ENCODE results near the gene ISG15. TPM values are rescaled to one million over a fixed set of nuclear protein-coding genes. Genes with fewer than 3 reads are reported as not detected.

ISG15 gene
- total and polyA plus RNA-seq, 12 donors, result 1.7 to 308 (median 24.3) TPM

DNA sequence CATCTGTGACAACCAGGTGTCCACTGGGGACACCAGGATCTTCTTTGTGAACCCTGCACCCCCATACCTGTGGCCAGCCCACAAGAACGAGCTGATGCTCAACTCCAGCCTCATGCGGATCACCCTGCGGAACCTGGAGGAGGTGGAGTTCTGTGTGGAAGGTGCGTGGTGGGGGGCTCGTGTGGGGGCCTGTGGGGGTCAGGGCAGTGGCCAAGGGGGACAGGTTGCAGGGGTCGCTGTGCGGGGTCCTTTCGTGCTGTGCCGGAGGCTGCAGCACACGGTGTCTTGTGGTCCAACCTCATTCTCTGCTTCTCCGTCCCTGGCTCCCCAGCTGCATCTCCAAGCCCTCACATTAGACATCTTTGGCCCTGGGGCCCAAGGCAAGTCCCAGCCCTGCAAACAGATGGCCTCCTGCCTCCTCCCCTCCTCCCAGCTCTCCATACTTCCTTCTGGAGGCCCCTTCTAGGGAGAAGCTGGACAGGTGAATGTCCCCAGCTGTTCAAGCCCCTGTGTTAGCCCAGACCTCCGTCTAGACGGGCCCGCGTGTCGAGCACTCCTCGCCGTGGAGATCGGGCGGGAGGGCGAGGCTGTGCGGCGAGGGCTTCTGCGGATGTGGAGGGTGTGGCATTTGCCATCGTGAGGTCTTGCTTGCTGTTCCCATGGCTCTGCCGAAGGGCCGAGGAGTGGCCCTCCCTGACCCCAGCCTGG is 9.2 kb downstream of the ISG15 start:
- Histone ChIP-seq H3K4me3 (no peak overlapping the region), H3K9me3 (replicated peaks in 1 of 3) (no peaks in the 10 kb centered on the region), H3K27me3 (peaks cover 13% of the 10 kb centered on the region), H3K36me3 (replicated peaks in 1 of 2) (no peaks in the 10 kb centered on the region), H3K27ac (no peak overlapping the region), H3K4me1 (replicated peaks in 1 of 2) (peaks cover 12 to 16% of the 10 kb centered on the region in 2 donors)
- WGBS, 4 donors, result 71 to 90% (median 85%) methylated on average over 6 to 27 of the region's 27 CpGs
- DNase-seq, result no peak
- intact Hi-C loops (cut with DNase I), result no loop called here
- TF ChIP-seq POLR2A (IDR thresholded peaks at IDR 0.05) (no peak), CTCF (IDR thresholded peaks at IDR 0.05) (no peak)

DNA sequence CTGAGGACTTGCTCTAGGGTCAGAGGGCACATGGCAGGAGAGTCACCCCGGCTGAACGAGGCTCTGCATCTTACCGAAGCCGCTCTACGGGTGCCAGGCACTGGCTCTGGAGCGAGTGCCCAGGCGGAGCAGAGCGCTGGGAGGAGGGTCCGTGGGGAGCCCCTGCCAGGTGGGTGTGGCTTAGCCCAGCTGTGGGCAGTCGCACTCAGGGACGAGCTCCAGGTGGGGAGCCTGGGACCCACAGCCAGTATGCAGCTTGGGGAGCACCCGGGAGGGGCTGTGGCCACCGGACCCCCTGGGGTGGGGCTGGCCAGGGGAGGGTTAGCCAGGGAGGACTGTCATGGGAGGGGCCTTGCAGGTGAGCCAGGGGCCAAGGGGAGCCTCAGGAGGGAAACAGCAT is 10.4 kb downstream of the ISG15 start:
- TF ChIP-seq CTCF (IDR thresholded peaks at IDR 0.05), result no peak
- no peak for TF ChIP-seq POLR2A (IDR thresholded peaks at IDR 0.05)
- 60 to 76% (median 72%) methylated on average over 4 to 13 of the region's 13 CpGs for WGBS, 4 donors
- Histone ChIP-seq H3K27me3 (peaks cover 13% of the 10 kb centered on the region), H3K4me1 (replicated peaks in 1 of 2) (peaks cover 12 to 16% of the 10 kb centered on the region in 2 donors), H3K36me3 (replicated peaks in 1 of 2) (no peaks in the 10 kb centered on the region), H3K4me3 (no peak overlapping the region), H3K27ac (no peak overlapping the region), H3K9me3 (replicated peaks in 1 of 3) (no peaks in the 10 kb centered on the region)
- DNase-seq, result no peak
- intact Hi-C loops (cut with DNase I), result no loop called here

DNA sequence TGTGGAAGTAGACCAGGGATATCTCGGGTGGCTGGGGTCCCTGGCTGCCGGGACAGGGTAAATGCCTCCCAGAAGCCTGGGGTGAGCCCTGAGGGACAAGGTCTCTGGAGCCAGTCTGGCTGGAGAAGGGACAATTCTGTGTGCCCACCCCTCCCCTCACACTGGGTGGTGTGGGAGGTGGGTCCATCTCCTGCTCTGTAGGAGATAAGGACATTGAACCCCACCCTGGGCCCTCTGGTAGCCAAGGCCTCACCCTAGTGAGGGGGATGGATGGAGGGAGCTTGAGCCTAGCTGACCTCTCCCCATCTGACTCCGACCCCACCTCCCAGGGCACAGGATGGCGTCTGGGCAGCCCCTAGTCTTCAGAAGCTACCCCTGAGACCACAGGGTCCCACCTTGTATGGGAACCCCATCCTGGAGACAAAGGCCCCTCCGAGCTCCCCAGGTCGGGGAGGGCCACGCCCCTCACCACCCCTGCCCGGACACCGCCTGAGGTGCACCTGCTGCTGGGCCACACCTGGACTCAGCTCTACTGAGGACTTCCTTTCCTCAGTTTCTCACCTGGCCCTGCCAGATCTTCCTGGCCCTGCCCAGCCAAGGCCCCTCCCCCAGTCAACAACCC is 11.0 kb downstream of the ISG15 start:
- no peak for DNase-seq
- TF ChIP-seq POLR2A (IDR thresholded peaks at IDR 0.05), result no peak
- TF ChIP-seq CTCF (IDR thresholded peaks at IDR 0.05), result no peak
- no peaks in the 10 kb centered on the region for H3K36me3 ChIP-seq (replicated peaks in 1 of 2)
- H3K9me3 ChIP-seq (replicated peaks in 1 of 3), result no peaks in the 10 kb centered on the region
- intact Hi-C loops (cut with DNase I), result no loop called here
- no peak overlapping the region for H3K4me3 ChIP-seq
- H3K27me3 ChIP-seq, result peaks cover 13% of the 10 kb centered on the region
- H3K4me1 ChIP-seq (replicated peaks in 1 of 2), result peaks cover 12% of the 10 kb centered on the region in 2 donors
- no peak overlapping the region for H3K27ac ChIP-seq
- WGBS, 4 donors, result 79 to 90% (median 88%) methylated on average over 7 to 9 of the region's 9 CpGs

DNA sequence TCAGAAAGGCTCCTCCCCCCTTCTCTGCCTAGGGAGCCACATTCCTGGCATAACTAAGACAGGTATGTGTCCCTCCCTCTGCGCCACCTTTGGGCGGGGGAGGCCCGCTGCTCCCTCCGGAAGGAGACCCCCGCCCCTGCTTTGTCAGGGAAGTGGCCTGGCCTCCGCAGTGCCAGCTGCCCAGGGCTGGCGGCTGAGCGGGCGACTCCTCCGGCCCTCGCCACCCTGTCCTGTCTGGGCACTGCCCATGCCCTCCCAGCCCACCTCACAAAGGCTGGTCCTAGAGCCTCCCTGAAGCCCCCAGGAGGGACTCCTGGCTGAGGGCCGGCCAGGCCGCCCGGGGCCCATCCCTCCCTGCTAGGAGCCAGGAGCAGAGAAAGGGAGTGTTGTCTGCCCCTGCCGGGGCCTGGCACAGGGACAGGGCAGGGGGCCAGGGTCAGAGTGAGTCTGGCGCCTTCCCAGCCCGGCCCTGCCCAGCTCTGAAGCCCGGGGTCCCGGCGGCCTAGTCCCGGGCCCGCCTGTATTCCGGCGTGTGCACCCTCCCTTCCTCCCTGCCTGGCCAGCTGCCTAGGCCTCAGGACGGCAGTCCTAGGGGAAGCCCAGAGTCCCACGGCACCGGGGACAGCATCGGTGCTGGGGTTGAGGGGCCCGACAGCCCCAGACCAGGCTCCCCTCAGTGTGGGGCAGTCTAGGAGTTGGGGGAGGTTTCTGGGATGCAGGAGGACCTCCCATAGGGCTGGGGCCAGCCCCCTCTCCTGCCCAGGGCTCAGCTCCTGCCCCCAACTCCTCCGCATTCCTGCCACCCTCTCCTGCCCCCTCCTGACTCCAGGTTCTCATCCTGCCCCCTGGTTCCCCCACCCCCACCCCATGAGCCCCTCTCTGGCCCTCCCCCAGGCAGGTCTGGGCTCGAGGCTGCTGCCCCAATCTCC is 11.7 kb downstream of the ISG15 start:
- no peak for DNase-seq
- Histone ChIP-seq H3K4me3 (no peak overlapping the region), H3K4me1 (replicated peaks in 1 of 2) (peaks cover 12% of the 10 kb centered on the region in 2 donors), H3K27me3 (peaks cover 13% of the 10 kb centered on the region), H3K27ac (no peak overlapping the region), H3K9me3 (replicated peaks in 1 of 3) (no peaks in the 10 kb centered on the region), H3K36me3 (replicated peaks in 1 of 2) (no peaks in the 10 kb centered on the region)
- intact Hi-C loops (cut with DNase I), result no loop called here
- WGBS, 4 donors, result 54 to 84% (median 62%) methylated on average over 15 to 31 of the region's 31 CpGs
- TF ChIP-seq POLR2A (IDR thresholded peaks at IDR 0.05), result no peak
- no peak for TF ChIP-seq CTCF (IDR thresholded peaks at IDR 0.05)
